ENCODE results near the gene GOLGA5.

- TF ChIP-seq MYC (IDR thresholded peaks at IDR 0.05; ENCODE audit: low read depth, low read length), result no peak
- no peak for TF ChIP-seq CTCF (IDR thresholded peaks at IDR 0.05; ENCODE audit: low read depth, low read length)
- TF ChIP-seq POLR2A (IDR thresholded peaks at IDR 0.05; ENCODE audit: extremely low read depth, insufficient read length), result no peak
- no peak for TF ChIP-seq MAX (IDR thresholded peaks at IDR 0.05; ENCODE audit: low read depth, low read length)
Observed at GRCh38 chr14:92847749-92848148, 53.6 kb downstream of the GOLGA5 start.
